GM21825 (cell line): Measurements from ENCODE around the gene PRR23E.

ENCODE experiments used
- ATAC-seq: cut with Tn5 transposase; IDR thresholded peaks from one replicate; pipeline ENCODE4 v1.9.1; 2021; ENCODE audit warnings: mild to moderate bottlenecking, moderate library complexity; ENCODE audit not compliant: unreplicated experiment

Gene PRR23E

DNA sequence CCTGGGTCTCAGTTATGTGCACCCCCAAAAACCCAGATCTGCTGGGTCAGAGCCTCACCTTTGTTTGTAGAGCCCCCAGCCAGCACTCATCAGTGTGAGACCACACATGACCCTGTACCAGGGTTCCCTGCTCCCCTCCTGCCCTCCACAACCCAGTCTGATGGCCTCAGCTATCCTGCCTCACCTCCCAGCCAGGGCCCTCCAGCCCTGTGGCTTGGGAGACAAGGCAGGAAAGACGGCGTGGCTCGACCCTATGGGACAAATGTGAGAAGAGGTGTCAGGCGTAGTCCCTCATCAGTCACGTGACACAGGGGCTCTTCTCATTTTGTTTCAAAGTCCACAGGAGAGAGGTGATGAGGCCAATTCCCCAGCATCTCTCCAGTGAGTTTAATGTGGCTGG, 28.3 kb upstream of the PRR23E start:
- ATAC-seq = no peak

DNA sequence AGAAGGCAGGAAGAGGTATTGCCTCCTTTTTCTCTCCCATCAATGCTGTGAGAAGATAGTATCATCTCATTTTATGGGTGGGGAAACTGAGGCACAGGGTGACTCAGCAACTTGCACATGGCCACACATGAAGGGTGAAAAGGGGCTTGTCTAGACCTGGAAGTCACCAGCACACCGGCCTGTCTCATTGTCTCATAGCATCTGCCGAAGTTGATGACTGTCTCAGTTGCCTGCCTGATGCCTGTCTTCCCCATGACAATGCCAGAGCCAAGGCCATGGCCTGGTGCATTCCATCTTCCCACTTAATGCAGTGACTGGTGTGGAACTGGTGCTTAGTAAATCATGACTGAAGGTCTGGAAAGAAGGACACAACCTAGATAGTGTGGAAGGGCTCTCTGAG, 27.9 kb upstream of the PRR23E start:
- no peak for ATAC-seq

DNA sequence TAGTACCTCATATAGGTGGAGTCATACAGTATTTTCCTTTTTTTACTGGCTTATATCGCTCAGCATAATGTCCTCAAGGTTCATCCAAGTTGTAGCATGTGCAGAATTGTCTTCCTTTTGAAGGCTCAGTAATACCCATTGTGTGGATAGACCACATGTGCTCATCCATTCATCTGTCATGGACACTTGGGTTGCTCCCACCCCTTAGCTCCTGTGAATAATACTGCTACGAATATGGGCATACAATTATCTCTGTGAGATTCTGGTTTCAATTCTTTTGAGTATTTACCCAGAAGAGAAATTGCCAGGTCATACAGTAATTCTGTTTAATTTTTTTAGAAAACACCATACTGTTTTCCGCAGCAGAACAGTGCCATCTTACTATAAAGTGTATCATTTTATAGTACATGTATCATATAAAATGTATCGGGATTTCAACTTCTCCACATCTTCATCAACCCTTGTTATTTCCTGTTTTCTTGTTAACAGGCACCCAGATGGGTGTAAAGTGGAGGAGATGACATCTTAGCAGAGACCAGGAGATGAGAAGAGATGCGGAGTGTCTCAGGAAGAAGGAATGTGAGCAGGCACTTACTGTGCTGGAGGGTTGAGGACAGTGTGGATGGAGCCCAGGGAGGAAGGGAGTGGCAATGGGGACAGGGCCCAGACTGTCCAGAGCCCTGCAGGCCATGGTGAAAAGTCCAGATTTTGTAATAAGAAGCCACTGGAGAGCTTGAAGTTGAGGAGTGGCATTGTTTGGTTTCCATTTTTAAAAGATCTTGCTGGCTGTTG, 27.0 kb upstream of the PRR23E start:
- ATAC-seq = no peak

DNA sequence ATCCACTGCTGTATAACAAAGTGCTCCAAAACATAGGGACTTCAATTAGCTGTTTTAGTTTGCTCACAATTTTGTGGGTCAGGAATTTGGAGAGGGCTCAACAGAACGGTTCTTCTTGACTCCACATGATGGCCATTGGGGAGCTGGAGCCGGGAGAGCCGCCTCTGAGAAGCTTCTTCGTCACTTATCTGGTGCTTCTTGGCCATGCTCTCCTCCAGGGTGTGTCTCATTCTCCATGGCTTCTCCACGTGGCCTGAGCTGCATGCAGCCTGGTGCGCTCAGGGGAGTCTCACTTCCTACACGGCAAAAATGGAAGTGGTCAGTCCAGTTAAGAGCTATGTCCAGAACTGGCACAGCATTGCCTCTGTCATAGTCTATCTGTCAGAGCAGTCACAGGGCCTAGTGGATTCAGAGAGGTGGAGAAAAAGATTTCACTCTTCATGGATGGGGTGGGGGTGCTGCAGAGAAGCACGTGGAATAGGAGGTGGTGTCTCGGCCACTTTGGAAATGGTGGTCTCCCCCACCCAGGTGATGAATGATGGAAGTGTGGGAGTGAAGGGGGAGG, 26.3 kb upstream of the PRR23E start:
- no peak for ATAC-seq

DNA sequence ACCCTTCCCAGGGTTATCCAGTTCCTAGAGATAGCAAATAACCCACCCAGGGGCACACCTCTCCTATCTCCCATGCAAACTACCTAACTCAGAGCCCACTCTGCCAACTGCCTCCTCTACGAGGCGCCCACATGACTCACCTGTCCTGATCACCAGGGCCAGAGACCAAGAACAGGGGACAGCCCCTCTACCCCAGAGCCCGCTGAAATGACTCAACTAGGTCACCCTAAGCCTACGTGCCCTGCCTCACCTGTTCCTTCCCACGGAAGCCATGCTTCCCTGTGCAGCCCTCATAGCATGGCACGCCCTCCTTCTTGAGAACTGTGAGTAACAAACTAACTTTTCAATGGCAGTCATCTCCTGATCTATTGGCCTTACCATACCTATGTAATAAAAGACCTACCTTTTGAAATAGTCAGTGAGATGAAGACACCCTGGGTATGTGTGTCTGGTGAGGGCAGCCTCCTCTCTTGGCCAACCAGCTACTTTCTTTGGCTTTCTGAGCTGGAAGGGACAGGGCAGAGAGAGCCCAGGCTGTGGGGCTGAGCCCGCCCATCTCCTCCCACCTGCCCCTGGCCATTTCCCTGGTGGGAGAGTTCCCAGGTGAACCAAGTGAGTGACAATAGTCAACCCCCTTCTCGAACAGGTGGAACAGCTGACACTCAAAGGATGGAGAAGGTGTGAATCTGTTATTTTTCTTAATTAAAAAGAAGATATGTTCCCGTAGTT, 25.5 kb upstream of the PRR23E start:
- no peak for ATAC-seq

DNA sequence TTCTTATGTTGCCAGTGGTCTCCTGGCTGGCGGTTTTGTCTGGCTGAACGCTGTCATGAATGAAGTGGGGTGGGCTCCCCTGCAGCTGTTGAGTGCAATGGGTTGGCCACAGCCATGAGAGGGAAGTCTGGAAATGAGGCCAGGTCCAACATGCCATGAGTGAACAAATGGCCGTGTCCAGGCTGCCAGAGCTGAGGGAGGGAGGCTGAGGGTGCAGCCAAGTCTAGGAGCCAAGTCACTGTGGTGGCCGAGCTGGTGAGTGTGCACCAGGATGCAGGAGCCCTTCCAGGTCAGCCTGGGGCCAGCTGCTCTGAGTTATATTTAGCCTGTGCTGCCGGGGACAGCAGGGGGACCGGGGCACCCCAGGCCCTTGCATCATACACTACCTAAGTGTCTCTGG, 24.7 kb upstream of the PRR23E start:
- ATAC-seq = no peak

DNA sequence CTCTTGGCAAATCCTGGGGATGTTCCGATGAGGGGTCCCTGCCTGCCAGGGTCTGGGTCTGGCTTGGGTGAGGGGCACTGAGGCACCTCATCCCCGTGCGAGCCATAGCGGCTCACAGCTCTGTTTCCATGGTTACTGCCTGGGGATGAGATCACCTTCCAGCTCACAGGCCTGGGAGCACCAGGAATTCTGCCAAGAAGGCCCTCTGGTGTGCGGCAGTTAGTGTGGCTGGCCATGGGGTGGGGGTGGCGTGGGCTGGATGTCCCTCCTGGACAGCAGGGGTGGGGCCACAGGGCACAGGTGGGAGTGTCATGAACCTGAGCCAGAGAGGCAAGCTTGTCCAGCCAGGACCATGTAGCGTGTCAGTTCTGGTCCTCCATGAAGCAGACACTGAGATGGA, 22.1 kb upstream of the PRR23E start:
- no peak for ATAC-seq

DNA sequence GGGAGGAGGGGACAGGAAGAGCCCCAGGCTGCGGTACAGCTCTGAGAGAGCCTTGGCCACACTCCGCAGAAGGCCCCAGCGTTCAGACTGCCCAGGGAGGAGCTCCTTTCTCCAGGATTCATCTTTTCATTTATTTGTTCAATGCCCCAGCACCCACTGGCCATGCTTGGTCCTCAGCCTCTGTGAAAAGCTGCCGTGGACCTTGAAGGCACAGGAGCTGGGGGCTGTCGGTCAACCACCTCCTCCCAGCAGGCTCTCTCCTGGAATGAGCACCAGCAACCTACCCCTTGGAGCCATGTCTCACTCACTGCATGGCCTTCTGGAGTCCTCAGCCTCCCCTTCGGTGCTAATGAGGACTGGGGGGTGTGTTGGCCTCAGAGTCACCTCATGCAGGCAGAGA, 21.6 kb upstream of the PRR23E start:
- ATAC-seq = no peak

DNA sequence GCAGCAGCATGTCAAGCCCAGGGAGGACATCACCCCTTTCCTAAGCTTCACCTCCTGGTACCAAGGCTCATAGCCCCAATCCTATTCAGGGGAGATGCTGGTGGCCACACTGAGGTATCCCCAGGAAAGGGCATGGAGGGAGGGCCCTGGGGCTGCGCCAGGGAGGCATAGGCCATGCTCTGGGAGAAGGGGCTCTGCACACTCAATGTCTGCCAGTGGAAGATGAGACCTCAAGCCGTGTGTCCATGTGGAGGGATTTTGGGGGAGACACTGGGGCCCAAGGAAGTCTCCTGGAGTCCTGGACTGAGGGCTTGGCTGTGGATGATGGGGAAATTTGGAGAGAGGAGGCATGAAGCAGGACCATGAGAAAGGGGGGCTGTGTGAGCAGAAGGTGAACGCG, 21.2 kb upstream of the PRR23E start:
- no peak for ATAC-seq

DNA sequence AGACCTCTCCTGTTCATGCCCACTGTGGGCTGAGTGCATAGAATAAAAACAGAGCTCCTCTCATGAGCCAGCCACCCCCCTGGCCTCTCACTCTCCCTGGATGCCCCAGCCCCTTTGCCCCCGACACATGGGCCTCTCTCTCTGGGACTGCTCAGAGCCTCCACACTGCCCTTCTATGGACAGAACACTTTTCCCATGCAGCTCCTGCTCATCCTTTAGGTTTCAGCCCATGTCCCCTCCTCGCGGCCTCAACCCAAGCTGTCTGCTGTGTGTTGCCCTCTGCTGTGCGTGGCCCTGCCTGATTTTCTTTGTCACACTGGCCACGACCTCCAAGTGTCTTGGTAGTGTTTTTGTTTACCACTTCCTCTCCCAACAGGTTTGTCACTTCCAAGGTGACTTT, 20.7 kb upstream of the PRR23E start:
- ATAC-seq = no peak

DNA sequence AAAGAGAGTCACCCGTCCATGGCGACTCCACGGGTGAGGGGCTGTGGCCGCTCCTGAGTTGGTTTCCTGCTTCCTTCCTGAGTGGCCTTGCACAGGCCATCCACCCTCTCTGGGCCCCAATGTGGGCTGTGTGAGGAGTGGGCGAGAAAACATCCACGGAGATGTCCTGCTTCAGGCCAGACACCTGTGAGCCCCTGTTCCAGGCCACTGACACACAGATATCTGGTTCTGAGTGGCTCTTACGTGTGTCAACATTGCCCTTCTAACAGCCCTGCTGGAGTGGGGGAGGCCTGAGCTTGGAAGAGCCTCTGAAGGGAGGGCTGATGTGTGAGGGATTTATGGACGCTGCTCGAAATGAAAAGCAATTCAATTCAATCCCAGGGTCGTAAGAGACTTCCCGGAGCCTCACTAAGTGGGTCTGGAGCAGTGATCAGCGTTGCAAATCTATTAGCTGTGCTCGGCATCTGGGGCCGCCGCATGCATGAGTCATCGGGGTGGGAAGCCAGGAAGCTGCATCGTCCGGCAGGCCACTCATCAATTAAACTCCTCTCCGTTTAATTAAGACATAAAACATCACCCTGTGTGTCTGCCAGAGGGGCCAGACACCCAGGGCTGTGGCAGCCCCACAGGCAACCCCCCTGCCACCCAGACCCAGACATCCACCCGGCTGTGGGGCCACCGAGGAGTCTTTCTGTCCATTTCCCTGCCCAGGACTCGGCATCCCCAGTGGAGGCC, 20.0 kb upstream of the PRR23E start:
- no peak for ATAC-seq

DNA sequence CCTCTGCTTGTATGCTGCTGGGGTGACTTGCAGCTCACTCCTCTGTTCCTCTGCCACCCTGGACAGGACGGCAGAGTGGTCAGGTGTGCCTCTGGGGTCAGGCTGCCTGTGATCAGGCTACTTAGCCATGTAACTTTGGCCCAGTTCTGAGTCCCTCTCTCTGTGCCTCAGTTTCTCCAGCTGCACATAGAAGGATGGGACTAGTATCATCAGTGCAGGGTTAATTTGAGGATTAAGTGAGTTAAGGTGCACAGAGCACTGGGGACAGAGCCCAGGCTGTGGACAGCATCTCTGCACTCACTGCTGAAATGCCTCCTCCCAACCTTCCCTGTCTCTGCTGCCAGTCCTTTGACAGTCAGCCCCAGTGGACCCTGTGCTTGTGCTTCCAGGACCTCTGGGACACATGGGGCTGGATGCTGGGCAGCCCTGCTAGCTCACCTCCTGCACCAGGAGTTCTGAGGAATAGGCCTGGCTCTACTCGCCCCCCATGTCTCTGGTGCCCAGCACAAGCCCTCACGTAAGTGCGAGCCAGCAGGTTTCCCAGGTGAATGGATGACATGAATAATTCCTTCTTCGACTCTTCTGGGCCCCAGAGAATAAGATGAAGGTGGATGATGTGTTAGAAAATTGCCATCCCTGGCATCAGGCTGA, 19.3 kb upstream of the PRR23E start:
- no peak for ATAC-seq

DNA sequence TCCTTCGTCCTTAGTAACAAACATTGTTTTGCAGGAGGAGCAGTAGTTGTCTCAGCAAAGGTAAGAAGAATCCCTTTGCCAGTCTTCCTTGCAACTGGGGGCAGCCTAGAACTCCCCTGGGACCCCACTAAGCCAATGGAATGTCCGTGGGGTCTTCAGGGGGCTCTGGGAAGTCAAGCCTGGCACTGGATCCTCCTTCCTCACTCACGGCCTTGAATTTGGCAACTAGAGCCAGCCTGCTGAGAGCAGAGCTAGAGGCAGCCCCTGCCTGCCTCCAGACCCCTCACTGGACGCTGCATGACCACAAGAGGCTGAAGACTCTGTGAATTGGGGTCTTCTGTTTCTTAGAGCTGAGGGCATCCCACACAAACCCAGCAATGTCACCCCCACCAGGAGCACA, 18.6 kb upstream of the PRR23E start:
- ATAC-seq = no peak

DNA sequence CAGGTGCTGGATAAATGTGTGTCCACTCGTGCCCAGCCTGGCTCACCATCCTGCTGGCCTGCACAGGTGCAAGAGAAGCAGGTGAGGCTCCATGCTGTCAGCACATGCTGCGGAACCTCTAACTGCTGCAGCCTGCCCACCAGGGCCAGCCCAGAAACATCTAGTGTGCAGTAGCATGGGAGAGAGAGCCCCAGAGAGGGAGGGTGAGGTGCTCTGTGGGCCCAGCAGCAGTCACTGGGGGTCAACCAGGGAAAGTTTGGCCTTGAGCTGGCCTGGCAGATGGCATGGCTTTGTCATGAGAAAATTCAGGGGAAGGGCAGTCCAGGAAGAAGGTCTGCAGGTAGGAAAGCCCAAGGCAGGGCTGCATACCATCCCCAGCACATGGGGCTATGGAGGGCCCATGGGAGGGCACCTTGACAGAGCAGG, 18.2 kb upstream of the PRR23E start:
- ATAC-seq = no peak

DNA sequence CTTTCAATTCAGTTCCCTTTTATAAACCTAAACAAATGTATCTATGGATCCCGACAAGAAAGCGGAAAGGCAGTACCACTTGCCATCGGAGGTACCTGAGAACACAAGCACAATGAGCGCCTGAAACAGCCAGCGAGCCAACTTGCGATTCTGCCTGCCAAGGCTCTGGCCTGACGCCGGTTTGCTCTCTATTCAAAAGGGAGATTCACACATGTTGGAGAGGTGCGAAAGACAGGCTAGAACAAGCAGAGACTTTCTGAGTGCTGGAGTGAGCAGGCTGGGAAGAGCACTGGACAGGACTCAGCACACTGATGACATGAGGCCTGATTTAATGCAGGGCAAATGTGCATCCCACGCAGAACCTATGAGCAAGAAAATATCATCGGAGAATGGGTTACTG, 17.7 kb upstream of the PRR23E start:
- ATAC-seq = no peak

DNA sequence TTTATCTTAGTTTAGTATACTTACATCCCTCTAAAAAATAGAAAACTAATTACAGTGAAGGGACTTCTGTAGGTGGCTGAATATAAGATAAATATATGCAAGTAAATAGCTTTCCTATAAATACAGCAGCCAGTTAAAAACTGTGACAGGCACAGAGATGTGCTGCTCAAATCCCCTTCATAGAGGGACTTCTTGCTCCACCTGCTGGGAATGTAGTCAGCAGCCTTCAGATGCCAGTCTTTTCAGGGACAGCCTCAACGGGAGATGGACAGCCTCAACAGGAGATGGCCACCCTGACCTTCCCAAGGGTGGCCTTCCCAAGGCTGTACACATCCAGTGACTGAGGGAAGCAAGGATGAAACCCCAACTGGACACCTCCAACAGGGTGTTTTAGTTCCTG, 15.7 kb upstream of the PRR23E start:
- no peak for ATAC-seq

DNA sequence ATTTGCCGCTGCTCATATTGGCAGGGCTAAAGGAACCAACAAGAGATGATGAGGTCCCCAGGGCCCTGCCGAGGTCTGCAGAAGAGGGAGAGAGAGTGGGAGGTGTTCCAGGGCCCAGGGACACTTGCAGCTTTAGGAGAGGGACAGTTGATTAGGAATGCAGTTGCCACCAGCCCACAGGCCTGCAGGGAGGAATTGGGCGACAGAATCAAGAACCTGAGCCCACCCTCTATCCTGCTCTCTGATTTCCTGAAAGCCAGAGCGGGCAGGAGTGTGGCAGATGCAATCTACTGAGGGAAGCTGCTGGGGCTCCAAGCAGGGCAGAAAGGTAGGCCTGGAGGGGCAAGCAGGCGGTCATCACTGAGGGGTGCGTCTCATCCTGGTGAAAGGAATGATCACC, 12.1 kb upstream of the PRR23E start:
- ATAC-seq = no peak

DNA sequence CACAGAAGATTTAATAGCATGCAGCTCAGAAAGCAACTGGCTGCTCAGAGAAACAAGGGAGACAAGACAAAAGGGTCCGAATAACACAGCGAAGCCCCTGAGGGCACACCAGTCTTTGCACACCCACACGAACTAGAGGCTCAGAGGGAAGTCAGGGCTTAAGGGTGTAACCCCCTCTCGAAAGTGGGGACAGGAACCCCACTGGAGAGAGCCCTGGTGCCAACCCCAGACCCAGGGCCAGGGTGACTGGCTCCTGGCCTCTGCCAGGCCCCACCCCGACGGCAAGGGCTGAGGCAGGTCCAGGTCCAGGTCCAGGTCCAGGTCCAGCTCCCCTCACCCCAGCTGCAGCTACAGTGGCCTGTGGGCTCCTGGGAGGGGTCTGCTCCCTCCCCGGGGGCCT, 10.5 kb upstream of the PRR23E start:
- no peak for ATAC-seq

DNA sequence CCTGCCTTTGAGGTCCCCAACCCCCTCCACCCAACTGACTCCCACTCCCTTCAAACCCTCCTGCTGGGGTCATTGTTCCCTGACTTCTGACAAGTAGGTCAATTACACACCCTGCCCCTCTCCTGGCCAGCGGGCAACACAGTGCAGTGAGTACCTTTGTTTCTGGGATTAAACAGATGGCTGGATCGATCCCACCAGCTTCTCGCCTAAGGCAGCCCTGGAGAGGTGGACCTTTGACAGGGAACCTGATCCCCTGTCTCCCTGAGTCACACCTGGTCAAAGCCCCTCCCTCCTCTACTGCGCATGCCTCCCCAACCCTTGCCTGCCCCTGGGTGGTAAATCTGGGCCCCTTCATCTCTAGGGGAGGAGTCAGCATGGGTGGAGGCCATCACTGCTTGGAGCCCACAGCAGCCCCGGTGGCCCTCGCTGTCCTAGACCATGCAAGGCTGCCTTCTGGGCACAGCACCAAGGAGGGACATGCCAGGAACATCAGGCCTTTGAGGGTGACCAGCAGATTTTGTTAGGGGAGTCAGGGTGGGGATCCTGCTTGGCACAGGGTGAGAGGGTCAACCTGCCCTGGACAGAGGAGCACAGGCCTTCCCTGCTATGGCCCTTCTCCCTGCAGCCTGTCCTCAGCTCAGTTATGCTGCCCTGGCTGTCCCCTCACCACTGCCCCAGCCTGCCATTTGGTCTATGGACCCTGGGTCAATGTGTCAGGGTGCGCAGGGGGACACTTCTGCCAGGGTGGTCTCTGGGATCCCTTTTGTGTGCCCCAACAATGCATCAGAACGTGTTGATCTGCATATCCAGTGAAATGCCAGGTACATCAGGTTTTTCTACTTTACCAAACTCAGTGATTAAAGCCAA, 9.8 kb upstream of the PRR23E start:
- ATAC-seq = no peak
